Colonic mucosa (tissue), 4 donors: ENCODE measurements around the gene TGM6. TPM values are rescaled to one million over a fixed set of nuclear protein-coding genes. Genes with fewer than 3 reads are reported as not detected.

Source experiments
- DNase-seq: peaks from one replicate; pipeline ENCODE4 v3.0.0-alpha.2; 2020
- H3K27ac ChIP-seq: fragments of 200-600 bp; one replicate; pipeline ENCODE4 v1.8.0; 2021
- H3K27me3 ChIP-seq: fragments of 200-600 bp; one replicate; pipeline ENCODE4 v1.8.0; 2021
- H3K36me3 ChIP-seq: fragments of 200-600 bp; one replicate; pipeline ENCODE4 v1.8.0; 2021
- H3K4me1 ChIP-seq: fragments of 200-600 bp; one replicate; pipeline ENCODE4 v1.8.0; 2021; ENCODE audit warnings: mild to moderate bottlenecking
- H3K4me3 ChIP-seq: fragments of 200-600 bp; one replicate; pipeline ENCODE4 v1.8.0; 2021
- H3K9ac ChIP-seq, 2 donors: one replicate each; pipeline ENCODE4 v1.7.0; 2013; ENCODE audit warnings: control low read depth in 2 of 2, low read depth in 2 of 2, low read length in 2 of 2
- H3K9me3 ChIP-seq: fragments of 200-600 bp; one replicate; pipeline ENCODE4 v1.8.0; 2021
- CTCF ChIP-seq: fragments of 200-600 bp; IDR thresholded peaks from one replicate; pipeline ENCODE4 v1.8.0; 2022; ENCODE audit warnings: antibody characterized with exemption, mild to moderate bottlenecking
- intact Hi-C: fragments of 100-400 bp; cut with DNase I; formaldehyde crosslinking; loops from one replicate; pipeline ENCODE4 v1.14.1; 2022
- total RNA-seq, 2 donors: library from RNA; stranded (reverse); fragmentation: NEBNext Ultra II Directional in 1 of 2; extraction: Animal tissue kit (Norgen Biotek cat#: 25700) in 1 of 2; gene quantifications; one replicate each; pipeline ENCODE4 v1.2.1, GENCODE V29; 2021
- donor health status: healthy.
- donor health status: DM: no; HTN: no; CAD: no.
- donor health status: DM: no; HTN: no; CAD: no.

The TGM6 gene
- total RNA-seq, 2 donors from 2014 or later, result not detected

DNA sequence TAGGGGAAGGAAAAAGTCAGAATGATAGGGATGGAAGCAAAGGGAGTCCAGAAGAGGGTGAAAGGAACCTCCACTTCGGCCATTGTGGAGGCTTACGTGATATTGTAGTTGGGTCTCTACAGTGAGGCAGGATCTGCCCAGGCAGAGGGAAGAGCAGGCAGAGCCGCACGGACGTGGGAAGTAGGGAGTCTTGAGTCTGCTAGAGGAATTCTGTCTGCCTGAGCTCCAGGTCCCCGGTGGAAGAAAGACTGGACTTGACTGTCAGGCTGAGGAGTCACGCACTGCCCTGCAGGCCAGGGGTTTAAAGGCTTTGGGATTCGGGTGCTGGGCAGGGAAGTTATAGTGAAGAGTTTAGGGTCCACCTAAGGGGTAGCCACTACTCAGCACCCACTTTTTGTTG, 16.4 kb downstream of the TGM6 start:
- no peaks in the 10 kb centered on the region for H3K9me3 ChIP-seq
- no peak overlapping the region for H3K4me3 ChIP-seq
- H3K4me1 ChIP-seq, result no peaks in the 10 kb centered on the region
- no peak overlapping the region for H3K9ac ChIP-seq
- intact Hi-C loops, result no loop called here
- H3K36me3 ChIP-seq, result no peaks in the 10 kb centered on the region
- H3K27ac ChIP-seq, result no peak overlapping the region
- DNase-seq, result no peak
- TF ChIP-seq CTCF, result no peak
- no peaks in the 10 kb centered on the region for H3K27me3 ChIP-seq

DNA sequence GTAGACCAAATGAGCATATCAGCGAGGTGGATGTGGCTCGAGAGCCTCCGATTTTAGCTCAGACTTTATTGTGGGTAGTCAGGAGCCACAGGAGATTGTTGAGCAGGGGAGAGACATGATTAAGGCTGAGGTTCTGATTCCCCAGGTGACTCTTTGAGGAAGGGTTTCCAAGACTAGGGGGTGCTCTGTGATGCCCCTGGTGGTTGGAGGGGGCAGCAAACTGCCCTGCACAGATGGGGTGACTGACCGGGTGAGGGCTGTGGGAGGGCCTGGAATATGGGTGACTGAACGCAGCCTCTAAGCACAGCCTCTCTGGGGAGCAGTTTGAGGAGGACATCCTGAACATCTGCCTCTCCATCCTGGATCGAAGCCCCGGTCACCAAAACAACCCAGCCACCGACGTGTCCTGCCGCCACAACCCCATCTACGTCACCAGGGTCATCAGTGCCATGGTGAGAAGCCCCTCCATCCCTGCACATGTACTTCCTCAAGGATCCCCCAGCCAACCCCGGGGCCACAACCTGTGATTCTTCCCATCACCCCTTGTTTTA, 17.0 kb downstream of the TGM6 start:
- no peaks in the 10 kb centered on the region for H3K9me3 ChIP-seq
- no peak for TF ChIP-seq CTCF
- no peaks in the 10 kb centered on the region for H3K36me3 ChIP-seq
- no peaks in the 10 kb centered on the region for H3K4me1 ChIP-seq
- no peak overlapping the region for H3K27ac ChIP-seq
- H3K9ac ChIP-seq, result no peak overlapping the region
- H3K27me3 ChIP-seq, result no peaks in the 10 kb centered on the region
- no peak overlapping the region for H3K4me3 ChIP-seq
- intact Hi-C loops, result no loop called here
- no peak for DNase-seq

DNA sequence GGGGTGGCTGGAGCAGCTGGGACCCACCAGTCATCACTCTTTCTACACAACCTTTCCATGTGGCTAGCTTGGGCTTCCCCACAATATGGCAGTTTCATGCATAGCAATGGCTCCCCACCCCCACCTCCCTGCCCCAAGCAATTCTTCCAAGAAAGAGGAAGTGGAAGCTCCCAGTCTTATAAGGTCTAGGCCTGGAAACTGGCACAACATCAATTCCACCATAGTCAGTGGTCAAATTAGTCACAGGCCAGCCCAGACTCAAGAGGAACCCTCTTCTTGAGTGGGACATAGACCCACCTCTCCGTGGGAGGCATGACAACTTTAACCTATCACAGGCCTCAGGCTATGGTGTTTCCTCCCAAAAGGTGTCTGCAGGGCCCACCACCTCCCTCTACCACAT, 17.7 kb downstream of the TGM6 start:
- no peaks in the 10 kb centered on the region for H3K27me3 ChIP-seq
- no peak for DNase-seq
- no peak overlapping the region for H3K4me3 ChIP-seq
- H3K27ac ChIP-seq, result no peak overlapping the region
- no peaks in the 10 kb centered on the region for H3K9me3 ChIP-seq
- no peak overlapping the region for H3K9ac ChIP-seq
- TF ChIP-seq CTCF, result no peak
- H3K4me1 ChIP-seq, result no peaks in the 10 kb centered on the region
- no peaks in the 10 kb centered on the region for H3K36me3 ChIP-seq
- intact Hi-C loops, result no loop called here

GRCh38 chr20:2399390-2399789, 18.7 kb downstream of the TGM6 start:
- H3K27me3 ChIP-seq, result no peaks in the 10 kb centered on the region
- no peak for TF ChIP-seq CTCF
- no peak overlapping the region for H3K4me3 ChIP-seq

DNA sequence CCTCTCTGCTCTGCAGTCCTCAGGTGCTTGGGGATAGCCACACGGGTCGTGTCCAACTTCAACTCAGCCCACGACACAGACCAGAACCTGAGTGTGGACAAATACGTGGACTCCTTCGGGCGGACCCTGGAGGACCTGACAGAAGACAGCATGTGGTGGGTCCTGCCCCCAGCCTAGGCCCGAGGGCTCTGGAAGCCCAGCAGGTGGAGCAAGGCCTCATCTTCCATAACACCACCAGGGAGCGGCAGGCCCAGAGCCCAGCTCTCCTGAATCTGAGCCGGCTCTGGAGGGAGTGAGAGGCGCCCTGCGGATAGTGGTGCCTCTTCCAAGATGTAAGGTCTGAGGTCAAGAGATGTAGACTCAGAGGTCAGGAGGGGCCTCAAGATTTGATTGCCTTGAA, 19.6 kb downstream of the TGM6 start:
- Histone ChIP-seq H3K27me3 (no peaks in the 10 kb centered on the region), H3K9me3 (no peaks in the 10 kb centered on the region), H3K4me3 (no peak overlapping the region), H3K4me1 (no peaks in the 10 kb centered on the region), H3K36me3 (no peaks in the 10 kb centered on the region), H3K9ac (no peak overlapping the region), H3K27ac (no peak overlapping the region)
- no peak for TF ChIP-seq CTCF
- no peak for DNase-seq
- intact Hi-C loops, result no loop called here

More at GRCh38 chr20:2399390-2399789, 18.7 kb downstream of the TGM6 start:
- Histone ChIP-seq H3K36me3 (no peaks in the 10 kb centered on the region), H3K9ac (no peak overlapping the region), H3K9me3 (no peaks in the 10 kb centered on the region), H3K27ac (no peak overlapping the region), H3K4me1 (no peaks in the 10 kb centered on the region)
- intact Hi-C loops, result no loop called here
- DNase-seq, result no peak
